ENCODE results near the gene AQP12A.
"Not testable (repeated sequence)": the region's sequence is repeated elsewhere in the genome, so short reads cannot be mapped to it uniquely, and the experiment has no call there.

DNA sequence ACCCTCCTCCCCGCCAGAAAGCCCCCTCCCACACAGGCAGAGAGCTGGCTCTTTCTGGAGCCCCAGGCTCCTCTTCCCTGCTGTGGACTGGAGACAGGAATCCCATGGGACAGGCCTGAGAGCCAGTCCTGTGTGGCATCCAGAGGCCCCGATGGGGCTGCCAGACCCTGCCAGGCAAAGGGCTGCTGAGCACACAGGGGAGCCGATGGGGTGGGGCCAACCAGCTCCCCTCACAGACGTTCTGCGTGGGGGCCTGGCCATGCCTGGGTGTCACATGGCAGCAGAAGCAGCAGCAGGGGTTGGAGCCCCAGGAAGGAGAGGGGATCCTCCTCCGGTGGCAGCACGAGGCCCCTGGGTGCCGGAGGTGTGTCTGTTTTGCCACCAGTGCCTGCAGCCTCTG is 8.2 kb downstream of the AQP12A start:
- TF ChIP-seq, protein P1, sequence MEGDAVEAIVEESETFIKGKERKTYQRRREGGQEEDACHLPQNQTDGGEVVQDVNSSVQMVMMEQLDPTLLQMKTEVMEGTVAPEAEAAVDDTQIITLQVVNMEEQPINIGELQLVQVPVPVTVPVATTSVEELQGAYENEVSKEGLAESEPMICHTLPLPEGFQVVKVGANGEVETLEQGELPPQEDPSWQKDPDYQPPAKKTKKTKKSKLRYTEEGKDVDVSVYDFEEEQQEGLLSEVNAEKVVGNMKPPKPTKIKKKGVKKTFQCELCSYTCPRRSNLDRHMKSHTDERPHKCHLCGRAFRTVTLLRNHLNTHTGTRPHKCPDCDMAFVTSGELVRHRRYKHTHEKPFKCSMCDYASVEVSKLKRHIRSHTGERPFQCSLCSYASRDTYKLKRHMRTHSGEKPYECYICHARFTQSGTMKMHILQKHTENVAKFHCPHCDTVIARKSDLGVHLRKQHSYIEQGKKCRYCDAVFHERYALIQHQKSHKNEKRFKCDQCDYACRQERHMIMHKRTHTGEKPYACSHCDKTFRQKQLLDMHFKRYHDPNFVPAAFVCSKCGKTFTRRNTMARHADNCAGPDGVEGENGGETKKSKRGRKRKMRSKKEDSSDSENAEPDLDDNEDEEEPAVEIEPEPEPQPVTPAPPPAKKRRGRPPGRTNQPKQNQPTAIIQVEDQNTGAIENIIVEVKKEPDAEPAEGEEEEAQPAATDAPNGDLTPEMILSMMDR (IDR thresholded peaks at IDR 0.05): not testable (repeated sequence)
- TF ChIP-seq POLR2AphosphoS5, POLR2A (IDR thresholded peaks at IDR 0.05): not testable (repeated sequence)
